NOMO-1 treated with DMSO at 0.1 percent for 48 hours (cell line): ENCODE data around the gene CIART.
A peak's percentile ranks its signal among the peaks of the same experiment; 100 is the strongest.

Experiments
- DNase-seq: peaks from one replicate; lab custom pipeline; 2025; ENCODE audit not compliant: unreplicated experiment; lab: John Stamatoyannopoulos, UW

CIART gene

DNA sequence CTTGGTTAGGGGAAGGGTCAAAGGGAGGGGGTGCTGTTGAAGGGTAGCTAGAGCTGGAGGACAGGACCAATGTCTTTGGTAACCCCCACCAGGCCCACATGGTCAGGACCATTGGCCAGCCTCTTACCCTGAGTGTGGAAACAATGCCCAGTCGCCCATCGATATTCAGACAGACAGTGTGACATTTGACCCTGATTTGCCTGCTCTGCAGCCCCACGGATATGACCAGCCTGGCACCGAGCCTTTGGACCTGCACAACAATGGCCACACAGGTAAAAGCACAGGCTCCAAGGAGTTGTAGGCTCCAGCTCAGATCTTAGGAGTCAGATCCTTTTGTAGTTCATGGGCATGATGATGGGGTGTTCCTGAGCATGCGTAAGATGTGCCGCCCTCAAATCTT lies 21.0 kb upstream of the CIART start:
- DNase-seq: no peak

DNA sequence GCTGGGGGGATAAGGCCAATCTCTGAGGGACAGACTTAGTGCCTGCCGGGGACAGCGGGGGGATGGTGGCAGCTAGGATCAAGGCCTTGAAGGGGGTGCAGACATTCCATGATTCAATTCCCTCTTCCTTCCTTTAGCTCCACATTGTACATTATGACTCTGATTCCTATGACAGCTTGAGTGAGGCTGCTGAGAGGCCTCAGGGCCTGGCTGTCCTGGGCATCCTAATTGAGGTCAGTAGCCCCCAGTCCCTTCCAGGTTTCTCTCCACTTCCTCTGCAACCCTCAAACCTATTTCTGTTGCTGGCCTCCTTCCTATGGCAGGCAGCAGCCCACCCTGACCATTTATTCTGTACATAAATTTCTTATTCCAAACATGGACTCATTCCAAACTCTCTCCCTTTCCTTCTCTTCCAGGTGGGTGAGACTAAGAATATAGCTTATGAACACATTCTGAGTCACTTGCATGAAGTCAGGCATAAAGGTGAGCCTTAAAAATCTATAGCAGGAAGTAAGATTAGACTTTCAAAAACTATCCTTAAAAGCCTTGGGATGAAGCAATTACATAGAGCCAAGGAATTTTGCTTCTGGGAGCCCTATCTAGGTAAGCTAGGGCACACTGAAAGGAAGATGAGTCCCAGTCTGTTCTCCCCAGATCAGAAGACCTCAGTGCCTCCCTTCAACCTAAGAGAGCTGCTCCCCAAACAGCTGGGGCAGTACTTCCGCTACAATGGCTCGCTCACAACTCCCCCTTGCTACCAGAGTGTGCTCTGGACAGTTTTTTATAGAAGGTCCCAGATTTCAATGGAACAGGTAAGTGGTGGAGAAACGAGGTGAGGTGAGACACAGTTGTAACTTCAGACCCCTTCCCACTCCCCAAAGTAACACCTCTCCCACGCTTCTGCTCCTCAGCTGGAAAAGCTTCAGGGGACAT lies 19.7 kb upstream of the CIART start:
- DNase-seq: no peak

DNA sequence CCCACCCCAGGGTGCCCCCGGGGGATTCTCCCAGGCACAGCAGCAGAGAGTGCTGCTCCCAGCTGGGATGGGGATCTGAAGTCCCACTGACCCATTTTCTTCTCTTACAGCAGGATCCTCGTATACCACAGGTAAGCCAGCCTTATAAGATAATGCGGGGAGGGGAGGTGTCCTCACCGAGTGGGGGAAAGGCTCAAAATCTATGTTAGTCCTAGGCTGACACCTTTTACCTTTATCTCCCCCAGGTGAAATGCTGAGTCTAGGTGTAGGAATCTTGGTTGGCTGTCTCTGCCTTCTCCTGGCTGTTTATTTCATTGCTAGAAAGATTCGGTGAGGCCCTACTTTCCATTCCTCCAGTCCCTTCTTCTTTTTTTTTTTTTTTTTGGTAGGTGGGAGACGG lies 18.8 kb upstream of the CIART start:
- DNase-seq: no peak

DNA sequence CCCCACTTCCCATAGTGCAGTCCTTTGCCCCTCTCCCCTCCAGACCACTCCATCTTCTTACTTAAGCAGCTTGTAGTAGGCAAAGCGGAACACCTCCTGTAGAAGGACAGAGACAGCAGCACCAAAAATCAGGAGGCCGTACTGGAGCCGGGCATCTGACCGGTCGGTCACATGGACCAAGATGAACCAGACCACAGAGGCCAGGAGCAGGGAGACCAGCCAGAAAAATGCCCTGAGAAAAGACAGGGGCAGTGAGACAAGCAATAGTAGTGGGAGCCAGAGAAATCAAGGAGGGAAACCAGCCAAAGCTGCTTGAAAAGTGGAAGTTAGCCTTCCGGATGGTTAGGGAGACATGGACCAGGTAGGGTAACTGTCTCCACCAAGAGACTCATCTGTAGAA lies 14.5 kb upstream of the CIART start:
- DNase-seq: no peak

DNA sequence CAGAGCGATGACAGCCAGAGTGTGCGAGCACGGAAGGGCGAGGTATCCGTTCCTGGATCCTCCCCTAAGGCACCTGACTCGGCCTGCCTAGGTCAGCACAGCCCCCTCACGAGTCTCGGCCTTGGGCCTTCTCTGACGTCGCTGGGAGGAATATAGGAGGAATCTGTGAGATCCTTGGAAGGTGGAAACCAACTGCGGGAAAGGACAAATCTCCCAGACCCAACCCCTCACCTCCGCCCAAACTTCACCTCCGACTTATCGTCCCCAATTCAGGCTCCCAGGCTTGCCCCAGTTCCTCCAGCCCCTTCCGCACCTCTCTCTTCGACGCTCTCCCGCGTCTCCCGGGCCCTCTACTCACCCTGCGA lies 14.0 kb upstream of the CIART start:
- DNase-seq: no peak

DNA sequence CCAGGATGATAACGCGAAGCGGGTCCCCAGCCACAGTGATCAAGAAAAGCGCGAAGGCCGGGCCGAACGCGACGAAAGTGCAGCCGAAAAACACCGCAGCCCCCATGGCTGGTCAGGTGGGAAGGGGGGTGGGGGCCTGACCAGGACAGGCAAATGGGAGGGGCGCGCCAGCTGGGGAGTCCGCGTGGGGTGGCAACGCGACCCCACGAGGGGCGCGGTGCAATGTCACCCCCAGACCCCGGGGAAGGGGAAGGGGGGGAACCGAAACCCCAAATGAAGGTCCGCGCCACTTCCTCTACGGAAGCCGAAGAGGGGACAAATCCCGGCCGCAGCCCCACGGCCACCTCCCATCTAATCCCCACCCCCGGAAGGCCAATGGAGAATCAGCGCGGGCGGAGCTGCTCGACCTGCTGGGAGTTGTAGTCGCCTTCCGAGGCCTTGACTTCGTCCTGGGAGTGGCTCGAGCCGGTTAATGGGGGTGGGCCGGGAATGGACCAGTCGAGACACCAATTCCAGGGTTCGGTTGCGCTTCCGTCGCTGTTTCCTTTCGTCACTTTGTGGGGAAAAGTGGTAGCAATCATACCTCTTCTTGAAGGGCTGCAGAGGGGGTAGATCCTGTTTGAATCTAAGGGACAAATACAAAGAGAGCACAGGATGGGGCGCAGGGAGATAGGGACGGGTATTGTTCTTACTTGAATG lies 13.5 kb upstream of the CIART start, which contains the start of gene APH1A:
Gene APH1A, minus strand, starts transcription at position 312 of the 699 bp plus-strand sequence. Its CDS starts 206 bp downstream, at position 106.
- peak; percentile 97 for DNase-seq

DNA sequence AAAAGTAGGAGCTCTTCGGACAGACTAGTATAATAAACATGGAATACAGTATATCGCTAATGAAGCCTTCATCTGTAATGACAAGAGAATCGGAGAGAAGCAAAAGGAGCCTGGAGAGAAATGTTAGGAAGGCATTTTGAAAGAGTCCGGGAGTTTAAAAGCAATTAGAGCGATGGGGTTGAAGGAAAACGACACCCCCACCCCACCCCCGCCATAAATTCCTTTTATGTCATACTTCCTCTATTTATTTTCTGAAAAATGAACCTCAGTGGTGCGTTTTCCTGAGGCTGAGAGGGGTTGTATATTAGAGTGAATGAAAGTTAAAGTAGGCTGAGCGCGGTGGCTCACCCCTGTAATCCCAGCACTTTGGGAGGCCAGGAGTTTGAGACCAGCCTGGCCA lies 12.9 kb upstream of the CIART start:
- DNase-seq: no peak

DNA sequence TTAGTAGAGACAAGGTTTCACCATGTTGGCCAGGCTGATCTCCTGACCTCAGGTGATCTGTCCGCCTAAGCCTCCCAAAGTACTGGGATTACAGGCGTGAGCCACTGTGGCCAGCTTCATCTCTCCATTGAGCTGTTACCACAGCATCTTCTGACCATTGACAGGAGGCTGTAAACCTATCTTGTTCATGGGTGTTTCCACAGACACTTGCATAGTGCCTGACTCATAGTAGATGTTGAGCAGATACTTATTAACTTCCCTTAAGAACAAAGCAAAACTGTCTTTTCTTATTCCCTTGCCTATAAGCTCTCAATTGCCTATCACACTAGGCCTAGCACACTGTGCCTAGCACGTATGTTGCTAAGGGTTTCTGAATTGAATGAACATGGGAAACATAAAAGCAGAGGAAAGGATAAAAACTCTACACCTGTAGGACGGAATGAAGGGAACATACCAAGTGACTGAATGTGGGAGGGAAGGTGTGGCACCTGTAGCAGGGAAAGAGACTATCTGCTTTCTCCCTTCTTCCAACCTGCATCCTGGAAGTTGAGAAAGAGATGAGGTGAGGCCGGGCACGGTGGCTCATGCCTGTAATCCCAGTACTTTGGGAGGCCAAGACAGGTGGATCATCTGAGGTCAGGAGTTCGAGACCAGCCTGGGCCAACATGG lies 10.9 kb upstream of the CIART start:
- peak; percentile 29 for DNase-seq

DNA sequence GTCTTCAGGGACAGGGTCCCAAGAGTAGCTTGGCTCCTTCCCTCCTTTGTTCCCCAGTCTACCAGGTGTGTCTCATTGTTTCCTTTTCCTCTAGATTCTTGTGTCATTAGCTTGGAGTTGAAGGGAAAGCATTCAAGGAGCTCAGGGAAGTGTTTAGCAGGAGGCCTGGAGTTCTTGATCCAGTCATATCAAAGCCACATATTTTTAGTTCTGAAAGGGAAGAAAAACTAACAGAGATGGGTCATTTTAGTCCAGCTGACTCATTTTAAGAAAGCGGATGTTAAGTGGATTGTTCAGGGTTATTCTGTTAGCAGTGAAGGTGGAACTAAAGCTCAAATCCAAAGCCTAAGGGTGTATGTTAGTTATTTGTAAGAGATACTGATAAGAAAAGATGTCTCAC lies 9.0 kb upstream of the CIART start:
- DNase-seq: peak; percentile 73

DNA sequence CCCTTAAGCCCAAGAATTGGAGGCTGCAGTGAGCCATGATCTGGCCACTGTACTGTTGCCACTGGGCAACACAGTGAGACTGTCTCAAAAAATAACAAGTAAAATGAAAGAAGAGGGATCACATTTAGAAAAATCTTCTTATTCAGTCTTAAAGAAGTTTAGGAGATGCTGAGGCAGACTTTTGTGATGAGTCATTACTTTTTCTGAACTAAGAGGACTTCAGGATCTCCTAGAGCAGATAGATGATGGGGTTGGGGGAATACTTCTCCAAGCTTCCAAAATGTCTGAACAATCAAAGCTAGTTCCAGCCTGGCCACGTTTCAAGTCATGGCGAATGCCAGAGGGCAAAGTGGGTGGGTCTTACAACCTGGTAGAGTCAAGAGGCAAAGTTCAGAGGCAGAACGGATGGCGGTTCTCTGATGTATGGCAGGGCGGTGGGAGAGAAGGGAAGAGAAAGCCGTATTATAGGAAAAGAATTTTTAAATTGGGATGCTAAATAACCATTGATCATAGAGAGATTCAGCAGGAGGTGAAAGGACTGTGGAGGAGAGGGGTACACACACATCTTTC lies 2.1 kb upstream of the CIART start:
- DNase-seq: no peak

DNA sequence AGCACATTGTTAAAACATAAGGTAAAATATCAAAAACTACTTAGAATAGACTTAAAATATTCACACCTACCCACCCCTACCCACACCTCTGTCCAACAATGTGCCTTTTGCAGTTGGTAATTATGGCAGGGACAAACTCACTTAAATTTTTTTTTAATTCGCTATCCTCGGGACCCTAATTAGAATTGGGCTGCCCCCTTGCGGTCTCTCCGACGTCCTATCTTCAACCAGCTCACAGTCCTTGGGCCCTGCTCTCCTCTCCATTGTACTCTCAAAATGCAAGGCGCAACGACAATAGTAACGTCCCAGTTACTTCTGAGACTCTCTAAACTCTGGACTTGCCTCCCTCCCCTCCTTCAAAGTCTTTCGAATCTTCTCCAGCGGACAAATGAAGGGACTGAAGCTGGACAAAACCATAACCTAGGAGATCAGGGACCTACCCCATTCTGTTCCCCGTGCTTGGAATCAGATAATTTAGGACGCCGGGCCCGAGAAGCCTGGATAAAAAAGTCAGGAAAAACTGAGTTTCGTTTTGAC lies 1.1 kb upstream of the CIART start:
- peak; percentile 80 for DNase-seq

DNA sequence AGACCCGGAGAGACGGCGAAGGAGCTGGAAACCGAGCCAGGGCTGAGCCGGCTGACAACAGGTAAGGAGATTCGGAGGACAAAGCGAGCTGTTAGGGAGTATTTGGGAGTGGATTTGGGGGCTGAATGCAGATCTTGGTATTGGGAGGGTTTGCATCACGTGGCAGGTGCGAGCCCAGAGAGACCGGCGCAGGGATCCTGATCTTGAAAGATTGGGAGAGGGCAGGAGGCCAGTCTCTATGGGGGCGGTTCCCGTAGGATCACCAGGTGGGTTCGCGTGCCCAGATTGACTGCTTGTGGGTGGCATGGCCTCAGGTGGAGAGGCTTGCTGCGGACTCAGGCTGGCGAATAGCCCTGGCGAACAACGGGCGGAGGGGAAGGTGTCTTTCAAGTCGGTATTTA lies 204 bp downstream of the CIART start:
- no peak for DNase-seq

DNA sequence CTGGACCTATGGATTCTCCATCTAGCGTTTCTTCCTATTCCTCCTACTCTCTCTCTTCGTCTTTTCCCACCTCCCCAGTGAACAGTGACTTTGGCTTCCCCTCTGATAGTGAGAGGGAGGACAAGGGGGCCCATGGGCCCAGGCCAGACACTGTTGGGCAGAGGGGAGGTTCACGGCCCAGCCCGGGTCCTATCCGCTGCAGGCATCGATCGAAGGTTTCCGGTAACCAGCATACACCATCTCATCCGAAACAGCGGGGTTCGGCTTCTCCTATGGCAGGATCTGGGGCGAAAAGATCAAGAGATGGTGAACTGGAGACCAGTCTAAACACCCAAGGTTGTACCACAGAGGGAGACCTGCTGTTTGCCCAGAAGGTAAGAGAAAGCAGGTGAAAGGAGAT lies 906 bp downstream of the CIART start:
- DNase-seq: no peak

DNA sequence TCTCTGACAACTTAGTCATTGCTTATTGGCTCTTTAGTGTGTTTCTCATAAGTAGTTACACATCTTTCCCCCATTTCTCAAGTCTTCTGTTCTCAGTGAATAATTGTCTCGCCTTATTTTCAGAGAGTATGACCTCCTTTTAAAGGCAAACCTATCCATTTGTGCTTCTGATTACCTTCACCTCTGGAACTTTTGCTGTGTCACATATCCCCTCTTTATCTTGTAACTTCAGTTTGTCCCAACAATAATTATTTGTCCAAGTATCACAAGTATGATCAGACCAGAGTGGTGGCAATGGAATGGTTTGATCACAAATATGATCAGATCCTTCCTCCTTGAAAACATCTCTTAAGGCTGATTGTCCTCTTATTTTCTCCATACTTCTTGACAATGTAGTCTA lies 6.0 kb downstream of the CIART start:
- DNase-seq: no peak

DNA sequence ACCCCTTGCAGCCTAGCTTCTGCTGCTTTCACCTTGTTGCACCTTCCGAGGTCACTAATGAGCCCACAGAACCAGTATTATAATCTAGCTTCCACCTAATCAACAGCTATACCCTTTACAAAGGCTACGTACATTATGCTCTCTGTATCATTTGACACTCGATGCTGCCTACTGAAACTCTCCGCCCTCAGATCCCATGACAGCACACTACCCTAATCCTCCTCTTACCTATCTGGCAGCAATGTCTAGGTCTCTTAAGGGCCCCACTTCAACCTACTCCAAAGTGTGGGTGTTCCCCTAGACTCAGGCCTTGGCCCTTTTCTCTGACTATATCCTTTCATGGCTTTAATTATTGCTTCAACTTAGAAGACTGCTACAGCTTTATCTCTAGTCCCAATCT lies 6.5 kb downstream of the CIART start:
- no peak for DNase-seq

DNA sequence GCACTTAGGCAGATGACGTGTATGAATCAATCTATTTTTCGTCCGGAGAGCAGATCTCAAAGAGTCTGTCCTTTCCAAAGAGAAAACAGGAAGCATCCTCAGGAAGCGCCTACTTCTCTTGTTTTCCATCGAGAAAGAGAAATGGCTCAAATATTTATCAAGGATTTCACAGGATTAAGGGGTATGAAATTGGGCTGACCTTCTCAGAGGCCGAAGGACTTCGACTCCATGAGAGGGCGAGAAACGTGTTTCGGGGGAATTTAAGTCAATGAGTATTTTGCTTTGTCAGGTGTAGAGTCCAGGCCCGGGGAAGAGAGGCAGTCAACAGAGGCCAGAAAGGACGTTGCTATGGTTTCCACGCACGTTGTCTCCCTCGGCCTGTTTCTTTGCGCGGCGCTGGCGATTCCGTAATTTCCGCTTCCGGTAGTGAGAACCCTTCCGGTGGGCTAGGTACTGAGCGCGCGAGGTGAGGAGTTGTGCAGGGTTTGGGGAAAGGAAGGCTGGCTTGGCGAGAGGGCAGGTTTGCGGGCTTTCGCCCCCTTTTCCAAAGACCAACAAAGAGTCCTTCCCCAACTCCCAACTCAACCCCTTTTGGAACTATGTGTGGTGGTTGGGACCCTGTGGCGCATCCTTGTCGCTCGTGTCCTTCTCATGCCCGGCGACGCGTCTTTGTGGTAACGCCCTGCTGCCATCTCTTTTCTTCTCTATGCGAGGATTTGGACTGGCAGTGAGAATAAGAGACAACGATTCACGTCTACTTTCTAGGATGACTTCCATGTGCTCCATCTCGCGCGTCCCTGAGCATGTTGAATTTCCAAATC lies 11.3 kb downstream of the CIART start, which contains the start of gene MRPS21:
Gene MRPS21, plus strand, starts transcription at position 429 of the 821 bp plus-strand sequence. CDS start 506 bp downstream, outside the sequence.
- peak; percentile 91 for DNase-seq

DNA sequence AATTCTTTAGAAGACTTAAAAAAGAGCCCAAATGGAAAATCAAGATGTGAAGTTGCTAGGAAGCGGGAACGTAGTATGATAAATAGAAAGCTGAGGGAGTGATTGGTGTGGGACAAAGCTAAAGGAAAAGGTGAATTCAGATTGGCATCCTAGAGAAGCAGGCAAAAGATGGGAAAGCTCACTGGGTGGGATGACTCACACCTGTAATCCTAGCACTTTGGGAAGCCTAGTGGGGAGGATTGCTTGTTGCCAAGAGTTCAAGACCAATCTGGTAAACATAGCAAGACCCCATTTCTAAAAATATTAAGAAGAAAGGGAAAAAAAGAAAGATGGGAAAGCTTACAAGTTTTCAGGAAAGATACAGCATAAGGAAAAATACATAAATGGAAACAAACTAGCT lies 13.1 kb downstream of the CIART start:
- no peak for DNase-seq

DNA sequence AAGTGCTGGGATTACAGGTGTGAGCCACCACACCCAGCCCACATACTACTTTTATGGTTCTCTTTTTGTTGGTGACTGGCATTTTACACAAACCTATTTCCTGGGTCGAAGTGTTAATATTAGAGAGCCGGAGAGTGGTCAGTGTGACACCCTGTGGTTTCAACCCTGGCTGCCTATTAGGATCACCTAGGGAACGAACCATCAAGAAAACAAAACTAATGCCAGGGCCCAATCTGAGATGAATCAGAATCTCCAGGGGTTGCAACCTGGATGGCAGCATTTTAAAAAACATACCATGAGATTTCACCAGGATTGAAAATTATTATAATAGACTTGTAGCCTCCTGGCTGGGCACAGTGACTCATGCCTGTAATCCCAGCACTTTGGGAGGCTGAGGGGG lies 17.4 kb downstream of the CIART start:
- DNase-seq: no peak

DNA sequence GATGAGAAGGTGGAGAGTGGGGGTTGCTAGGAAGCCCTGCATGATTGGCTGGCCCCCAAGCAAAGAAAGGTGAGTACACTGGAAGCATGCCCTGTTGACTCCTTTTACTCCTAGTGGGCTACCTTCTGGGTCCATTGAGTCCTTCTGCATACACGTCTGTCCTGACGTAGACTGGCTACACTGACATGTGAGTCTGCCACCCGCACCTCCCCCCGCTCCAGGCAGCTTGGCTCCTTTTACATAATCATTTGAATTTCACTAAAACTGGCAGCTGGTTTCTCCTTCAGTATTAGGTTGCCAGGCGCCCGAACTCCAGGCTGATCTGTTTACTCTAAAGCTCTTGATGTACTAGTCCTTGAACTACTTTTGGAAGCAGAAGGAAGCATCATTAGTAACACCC lies 20.0 kb downstream of the CIART start:
- DNase-seq: no peak

DNA sequence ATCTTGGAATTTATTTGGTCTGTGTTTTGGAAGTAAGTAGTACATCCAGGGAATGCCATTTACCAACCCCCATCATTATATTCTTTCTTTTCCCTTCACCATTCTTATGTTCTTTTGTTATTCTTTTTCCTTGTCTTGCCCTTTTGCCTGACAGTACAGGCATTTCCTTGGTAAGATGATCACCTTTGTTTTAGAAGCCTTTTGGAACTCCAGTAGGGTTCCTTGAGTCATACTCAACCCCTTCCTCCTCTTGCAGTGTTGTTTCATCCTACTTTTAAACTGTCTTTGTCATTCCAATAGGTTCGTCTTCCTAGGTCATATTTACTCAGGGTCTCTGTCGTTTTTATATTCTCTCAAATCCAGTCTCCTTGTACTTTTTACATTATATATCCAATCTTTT lies 20.5 kb downstream of the CIART start:
- no peak for DNase-seq
